ENCODE measurements around the gene AFF2.

AFF2 gene

DNA sequence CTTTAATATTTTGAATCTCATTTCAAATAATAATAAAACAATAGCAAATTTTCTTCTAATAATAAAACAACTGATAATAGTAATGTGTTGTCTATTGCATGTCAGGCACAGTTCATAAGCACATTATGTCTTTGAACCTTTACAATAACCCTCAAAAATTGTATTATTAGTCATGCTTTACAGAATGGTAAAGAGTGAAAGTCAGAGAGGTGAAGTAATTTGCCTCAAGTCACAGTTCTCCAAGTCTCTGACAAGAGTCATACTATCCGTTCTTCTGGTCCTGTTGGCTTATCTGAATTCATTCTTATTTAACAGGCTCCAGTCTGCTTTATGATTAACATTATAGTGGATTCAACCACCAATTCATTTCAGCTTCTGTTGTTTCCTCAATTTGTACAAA, 313.0 kb downstream of the AFF2 start:
- no peak overlapping the region for H3K4me3 ChIP-seq (ENCODE audit: low read length)
- no peak for DNase-seq (ENCODE audit: low read depth)

DNA sequence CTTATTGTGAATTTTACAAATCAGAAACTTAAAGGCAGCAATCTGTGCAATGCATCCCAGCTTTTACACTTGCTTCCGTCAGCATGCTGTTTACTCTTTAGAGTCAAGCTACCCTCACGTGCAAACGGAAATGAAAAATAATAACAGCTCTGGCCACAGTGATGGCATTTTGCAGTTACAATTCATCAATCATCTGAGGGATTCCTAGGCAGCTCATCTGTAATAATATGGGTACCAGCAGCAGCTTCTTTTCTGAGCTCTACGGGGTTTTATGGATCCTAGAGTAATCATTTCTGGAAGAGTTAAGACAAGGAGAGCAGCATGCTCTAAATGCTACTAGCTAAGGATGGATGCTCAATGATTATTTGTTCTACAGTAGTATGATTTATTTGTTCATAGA, 313.6 kb downstream of the AFF2 start:
- DNase-seq (ENCODE audit: low read depth): no peak
- no peak overlapping the region for H3K4me3 ChIP-seq (ENCODE audit: low read length)
- TF ChIP-seq, protein P1, sequence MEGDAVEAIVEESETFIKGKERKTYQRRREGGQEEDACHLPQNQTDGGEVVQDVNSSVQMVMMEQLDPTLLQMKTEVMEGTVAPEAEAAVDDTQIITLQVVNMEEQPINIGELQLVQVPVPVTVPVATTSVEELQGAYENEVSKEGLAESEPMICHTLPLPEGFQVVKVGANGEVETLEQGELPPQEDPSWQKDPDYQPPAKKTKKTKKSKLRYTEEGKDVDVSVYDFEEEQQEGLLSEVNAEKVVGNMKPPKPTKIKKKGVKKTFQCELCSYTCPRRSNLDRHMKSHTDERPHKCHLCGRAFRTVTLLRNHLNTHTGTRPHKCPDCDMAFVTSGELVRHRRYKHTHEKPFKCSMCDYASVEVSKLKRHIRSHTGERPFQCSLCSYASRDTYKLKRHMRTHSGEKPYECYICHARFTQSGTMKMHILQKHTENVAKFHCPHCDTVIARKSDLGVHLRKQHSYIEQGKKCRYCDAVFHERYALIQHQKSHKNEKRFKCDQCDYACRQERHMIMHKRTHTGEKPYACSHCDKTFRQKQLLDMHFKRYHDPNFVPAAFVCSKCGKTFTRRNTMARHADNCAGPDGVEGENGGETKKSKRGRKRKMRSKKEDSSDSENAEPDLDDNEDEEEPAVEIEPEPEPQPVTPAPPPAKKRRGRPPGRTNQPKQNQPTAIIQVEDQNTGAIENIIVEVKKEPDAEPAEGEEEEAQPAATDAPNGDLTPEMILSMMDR (conservative IDR thresholded peaks at IDR 0.05; ENCODE audit: low read length): no peak

More for the DNA sequence above, 313.0 kb downstream of the AFF2 start:
- TF ChIP-seq, protein P1 (conservative IDR thresholded peaks at IDR 0.05; ENCODE audit: low read length): no peak

DNA sequence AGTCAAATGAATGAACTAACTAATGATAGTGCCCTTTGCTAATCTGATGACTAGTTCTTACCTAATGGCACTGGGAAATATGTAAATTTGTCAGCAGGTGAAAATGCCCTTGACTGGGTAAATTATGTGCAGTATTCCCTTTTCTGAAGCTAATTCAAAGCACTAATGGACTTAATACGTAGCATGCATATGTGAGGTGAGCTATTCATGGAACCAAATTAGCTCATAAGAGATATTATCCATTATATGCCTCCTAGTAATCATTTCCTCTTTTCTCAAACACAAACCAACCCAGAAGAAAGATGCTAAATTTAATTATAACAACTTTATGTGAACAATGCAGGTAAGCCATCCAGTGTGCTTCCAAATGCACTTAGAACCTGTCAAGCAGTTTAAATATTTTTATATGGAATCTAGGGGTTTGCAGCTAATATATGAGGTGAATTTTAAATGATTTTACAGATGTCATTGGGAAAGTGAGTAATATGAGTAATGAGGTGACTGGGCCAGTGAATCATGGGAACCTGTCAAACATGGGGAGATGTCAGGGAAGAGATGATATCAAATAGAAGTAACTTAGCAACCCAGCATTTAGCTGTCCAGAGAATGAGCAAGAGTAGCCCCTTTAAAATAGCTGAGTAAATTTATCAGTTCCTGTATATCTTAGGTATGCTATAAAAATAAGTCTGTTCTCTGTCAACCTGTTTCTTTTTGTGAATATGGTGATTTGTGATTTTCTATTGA, 315.0 kb downstream of the AFF2 start:
- TF ChIP-seq, protein P1 (conservative IDR thresholded peaks at IDR 0.05; ENCODE audit: low read length): no peak
- DNase-seq (ENCODE audit: low read depth): no peak
- no peak overlapping the region for H3K4me3 ChIP-seq (ENCODE audit: low read length)

DNA sequence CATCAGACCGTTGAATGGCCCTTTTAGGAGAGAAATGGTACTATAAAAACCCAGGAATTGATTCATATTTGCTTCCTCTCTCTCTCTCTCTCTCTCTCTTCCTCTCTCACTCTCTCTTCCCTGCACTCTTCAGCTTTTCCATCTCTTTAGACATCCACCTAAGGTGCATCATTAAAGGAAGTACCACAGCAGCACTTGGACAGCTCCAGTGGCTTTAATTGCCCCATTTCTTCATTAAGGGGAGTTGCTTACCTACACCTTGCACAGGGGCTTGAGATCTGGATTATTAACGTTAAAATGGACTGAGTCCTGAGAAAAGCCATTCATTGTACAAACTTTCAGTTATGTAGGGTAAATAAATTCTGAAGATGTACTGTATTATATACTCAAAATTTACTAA, 323.6 kb downstream of the AFF2 start:
- no peak overlapping the region for H3K4me3 ChIP-seq (ENCODE audit: low read length)
- DNase-seq (ENCODE audit: low read depth): no peak
- TF ChIP-seq, protein P1 (conservative IDR thresholded peaks at IDR 0.05; ENCODE audit: low read length): no peak

DNA sequence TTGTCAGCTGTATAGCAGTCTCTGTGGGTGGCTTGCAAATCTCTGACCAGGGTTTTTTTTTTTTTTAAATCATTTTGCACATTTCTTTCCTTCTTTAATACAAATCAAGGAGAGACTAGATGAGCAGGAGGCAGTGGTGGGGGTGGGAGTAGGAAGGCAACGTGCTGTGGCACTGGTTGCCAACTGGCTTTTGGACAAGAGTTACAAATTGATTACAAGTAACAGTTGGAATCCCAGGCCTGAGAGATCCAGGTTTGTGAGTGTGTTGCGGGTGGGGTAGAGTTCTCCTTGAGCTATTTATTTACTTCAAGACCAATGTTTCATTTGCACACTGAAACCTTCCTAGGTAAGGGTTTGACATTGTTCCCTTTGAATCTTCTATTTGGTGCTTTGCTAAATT, 325.3 kb downstream of the AFF2 start:
- no peak for DNase-seq (ENCODE audit: low read depth)
- H3K4me3 ChIP-seq (ENCODE audit: low read length): no peak overlapping the region
- TF ChIP-seq, protein P1 (conservative IDR thresholded peaks at IDR 0.05; ENCODE audit: low read length): no peak

DNA sequence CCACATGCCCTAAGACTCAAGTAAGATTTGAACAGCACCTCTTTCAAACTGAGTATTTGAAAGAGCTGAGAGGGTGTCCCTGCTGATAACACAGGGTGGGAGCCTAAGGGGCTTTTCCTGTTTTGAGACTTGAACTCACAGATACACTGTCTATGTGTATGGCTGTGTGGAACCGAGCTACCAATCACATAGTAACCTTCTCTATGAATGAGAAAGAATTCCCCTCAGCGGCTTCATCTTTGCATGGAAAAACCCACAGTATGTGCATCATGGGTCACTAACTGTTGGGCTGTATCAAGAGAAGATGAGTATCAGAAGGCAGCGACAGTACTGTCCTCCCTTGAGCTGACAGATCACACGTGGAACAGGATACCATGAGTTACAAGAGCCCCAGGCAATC, 336.3 kb downstream of the AFF2 start:
- DNase-seq (ENCODE audit: low read depth): no peak
- TF ChIP-seq, protein P1 (conservative IDR thresholded peaks at IDR 0.05; ENCODE audit: low read length): no peak
- H3K4me3 ChIP-seq (ENCODE audit: low read length): no peak overlapping the region

DNA sequence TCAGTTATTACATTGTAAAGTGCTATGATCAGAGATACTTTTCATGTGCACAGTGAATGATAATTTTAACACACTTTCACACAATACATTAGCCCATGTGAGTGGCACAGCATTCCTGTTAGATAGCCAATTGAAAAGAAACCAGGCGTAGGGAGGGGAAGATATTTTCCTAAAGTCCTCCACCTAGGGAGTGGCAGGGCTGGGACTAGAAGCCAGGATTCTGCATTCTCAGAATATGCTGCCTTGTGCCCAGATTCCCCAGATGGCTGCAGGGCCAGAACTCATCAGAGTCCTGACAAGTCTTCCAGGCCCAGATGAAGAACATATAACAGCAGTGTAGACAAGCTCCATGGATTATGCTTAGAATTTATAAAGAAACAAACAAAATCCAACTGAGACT, 350.2 kb downstream of the AFF2 start:
- TF ChIP-seq, protein P1 (conservative IDR thresholded peaks at IDR 0.05; ENCODE audit: low read length): no peak
- H3K4me3 ChIP-seq (ENCODE audit: low read length): no peak overlapping the region
- DNase-seq (ENCODE audit: low read depth): no peak
